Left ventricle myocardium inferior (tissue), 1 donor: Measurements from ENCODE around the gene STK38L. TPM values are rescaled to one million over a fixed set of nuclear protein-coding genes. Genes with fewer than 3 reads are reported as not detected.

Experiments
- DNase-seq: peaks from one replicate; pipeline ENCODE4 v3.0.0-alpha.2; 2020
- H3K27ac ChIP-seq: fragments of 200-600 bp; replicated peaks from 2 replicates; pipeline ENCODE4 v1.8.0; 2021
- H3K27me3 ChIP-seq: fragments of 200-600 bp; 2 replicates; pipeline ENCODE4 v1.8.0; 2021; ENCODE audit warnings: low read depth
- H3K36me3 ChIP-seq: fragments of 200-600 bp; 2 replicates; pipeline ENCODE4 v1.8.0; 2021
- H3K4me1 ChIP-seq: fragments of 200-600 bp; 2 replicates; pipeline ENCODE4 v1.8.0; 2021
- H3K4me3 ChIP-seq: fragments of 200-600 bp; 2 replicates; pipeline ENCODE4 v1.8.0; 2021; ENCODE audit warnings: mild to moderate bottlenecking, moderate library complexity
- H3K9me3 ChIP-seq: fragments of 200-600 bp; replicated peaks from 2 replicates; pipeline ENCODE4 v1.8.0; 2021
- intact Hi-C: fragments of 100-400 bp; cut with micrococcal nuclease; formaldehyde crosslinking; loops from one replicate; pipeline ENCODE4 v1.11.0; 2022
- total RNA-seq: library from RNA; stranded (reverse); fragmentation: NEBNext Ultra II Directional; extraction: Animal tissue kit (Norgen Biotek cat#: 25700); gene quantifications from one replicate; pipeline ENCODE4 v1.2.1, GENCODE V29; 2021
- TF ChIP-seq, protein P1 (sequence below): fragments of 200-600 bp; IDR thresholded peaks from 2 replicates; pipeline ENCODE4 v1.8.0; 2021; ENCODE audit warnings: antibody characterized with exemption, mild to moderate bottlenecking, borderline replicate concordance
- donor health status: DM: no; HTN: yes; CAD: no; lungs with severe emphysema.

STK38L gene
- total RNA-seq, 1 donor from 2014 or later: 75.4 TPM

DNA sequence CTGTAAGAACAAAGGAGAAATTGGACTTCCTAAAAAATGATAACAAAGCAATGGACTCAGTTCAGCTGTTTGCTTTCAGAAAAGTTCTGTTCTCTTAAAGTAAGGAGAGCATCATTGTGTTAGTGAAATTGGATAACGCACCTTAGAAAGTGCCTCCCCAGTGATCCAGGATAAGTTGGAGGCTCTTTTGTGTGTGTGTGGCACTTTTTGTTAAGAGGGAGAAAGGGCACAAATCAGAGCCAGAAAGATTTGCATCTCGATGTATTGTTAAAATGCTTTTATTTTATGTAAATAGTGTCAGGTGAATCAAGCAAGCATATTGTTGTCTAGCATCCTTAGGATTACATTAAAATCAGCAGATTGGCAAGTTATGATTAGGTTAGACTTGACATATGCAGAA is 2.1 kb downstream of the STK38L start:
- TF ChIP-seq, protein P1, sequence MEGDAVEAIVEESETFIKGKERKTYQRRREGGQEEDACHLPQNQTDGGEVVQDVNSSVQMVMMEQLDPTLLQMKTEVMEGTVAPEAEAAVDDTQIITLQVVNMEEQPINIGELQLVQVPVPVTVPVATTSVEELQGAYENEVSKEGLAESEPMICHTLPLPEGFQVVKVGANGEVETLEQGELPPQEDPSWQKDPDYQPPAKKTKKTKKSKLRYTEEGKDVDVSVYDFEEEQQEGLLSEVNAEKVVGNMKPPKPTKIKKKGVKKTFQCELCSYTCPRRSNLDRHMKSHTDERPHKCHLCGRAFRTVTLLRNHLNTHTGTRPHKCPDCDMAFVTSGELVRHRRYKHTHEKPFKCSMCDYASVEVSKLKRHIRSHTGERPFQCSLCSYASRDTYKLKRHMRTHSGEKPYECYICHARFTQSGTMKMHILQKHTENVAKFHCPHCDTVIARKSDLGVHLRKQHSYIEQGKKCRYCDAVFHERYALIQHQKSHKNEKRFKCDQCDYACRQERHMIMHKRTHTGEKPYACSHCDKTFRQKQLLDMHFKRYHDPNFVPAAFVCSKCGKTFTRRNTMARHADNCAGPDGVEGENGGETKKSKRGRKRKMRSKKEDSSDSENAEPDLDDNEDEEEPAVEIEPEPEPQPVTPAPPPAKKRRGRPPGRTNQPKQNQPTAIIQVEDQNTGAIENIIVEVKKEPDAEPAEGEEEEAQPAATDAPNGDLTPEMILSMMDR: no peak
- Histone ChIP-seq H3K27me3 (no peaks in the 10 kb centered on the region), H3K27ac (peak overlapping the region; percentile 93), H3K4me1 (peaks cover 63% of the 10 kb centered on the region), H3K9me3 (no peaks in the 10 kb centered on the region), H3K4me3 (peak overlapping the region; percentile 91), H3K36me3 (no peaks in the 10 kb centered on the region)
- no peak for DNase-seq
- intact Hi-C loops: loop anchor here (10.0 kb wide), 1 partner anchor 49 kb away; no protein-coding TSS in a partner anchor

GRCh38 chr12:27246774-27247173 is 2.7 kb downstream of the STK38L start:
- Histone ChIP-seq H3K4me3 (peak overlapping the region; percentile 91), H3K9me3 (no peaks in the 10 kb centered on the region), H3K4me1 (peaks cover 70% of the 10 kb centered on the region), H3K27ac (no peak overlapping the region), H3K36me3 (no peaks in the 10 kb centered on the region), H3K27me3 (no peaks in the 10 kb centered on the region)
- TF ChIP-seq, protein P1: no peak
- intact Hi-C loops: loop anchor here (10.0 kb wide), 1 partner anchor 48 kb away; no protein-coding TSS in a partner anchor
- no peak for DNase-seq

DNA sequence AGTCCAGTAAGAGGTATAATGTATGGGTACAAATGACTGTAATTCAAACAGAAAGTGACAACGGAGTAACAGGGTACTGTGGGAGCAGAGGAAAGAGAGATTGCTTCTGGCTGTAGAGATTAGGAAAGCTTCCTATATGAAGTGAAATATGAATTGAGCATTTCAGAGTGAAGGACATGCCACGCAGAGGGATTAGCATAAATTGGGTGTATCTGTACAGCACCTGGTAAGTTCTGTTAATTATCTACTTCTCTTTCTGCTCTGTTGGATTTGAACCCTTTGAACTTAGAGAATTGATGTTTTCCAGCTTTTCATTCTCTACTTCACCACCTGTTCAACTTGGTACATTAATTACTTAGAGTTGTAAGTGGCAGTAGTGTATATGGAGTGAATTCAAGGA is 8.8 kb downstream of the STK38L start:
- H3K27me3 ChIP-seq: no peaks in the 10 kb centered on the region
- peaks cover 69% of the 10 kb centered on the region for H3K4me1 ChIP-seq
- no peaks in the 10 kb centered on the region for H3K36me3 ChIP-seq
- peak overlapping the region; percentile 32 for H3K27ac ChIP-seq
- H3K4me3 ChIP-seq: no peak overlapping the region
- H3K9me3 ChIP-seq: no peaks in the 10 kb centered on the region
- intact Hi-C loops: no loop called here
- TF ChIP-seq, protein P1: no peak
- DNase-seq: no peak

DNA sequence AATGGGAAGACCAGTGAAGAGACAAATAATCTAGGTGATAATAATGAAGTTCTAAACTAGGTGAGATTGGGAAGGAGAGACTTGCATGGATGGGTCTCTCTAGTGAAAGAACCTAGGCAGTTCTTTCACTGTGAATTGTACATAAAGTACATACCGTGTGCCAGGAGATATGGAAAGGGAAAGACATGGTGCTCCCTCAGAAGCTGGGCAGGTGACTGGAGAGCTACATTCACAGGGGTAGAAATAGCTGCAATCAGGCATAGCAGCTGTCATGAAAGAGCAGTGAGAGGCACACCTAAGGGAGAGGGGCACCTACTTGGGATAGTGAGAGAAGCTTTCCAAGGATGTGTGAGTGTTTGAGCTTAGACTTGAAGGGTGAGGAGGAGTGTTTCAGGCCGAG is 9.3 kb downstream of the STK38L start:
- intact Hi-C loops: no loop called here
- TF ChIP-seq, protein P1: no peak
- no peak for DNase-seq
- H3K27ac ChIP-seq: peak overlapping the region; percentile 32
- H3K4me3 ChIP-seq: no peak overlapping the region
- peaks cover 67% of the 10 kb centered on the region for H3K4me1 ChIP-seq
- H3K9me3 ChIP-seq: no peaks in the 10 kb centered on the region
- no peaks in the 10 kb centered on the region for H3K36me3 ChIP-seq
- H3K27me3 ChIP-seq: no peaks in the 10 kb centered on the region

DNA sequence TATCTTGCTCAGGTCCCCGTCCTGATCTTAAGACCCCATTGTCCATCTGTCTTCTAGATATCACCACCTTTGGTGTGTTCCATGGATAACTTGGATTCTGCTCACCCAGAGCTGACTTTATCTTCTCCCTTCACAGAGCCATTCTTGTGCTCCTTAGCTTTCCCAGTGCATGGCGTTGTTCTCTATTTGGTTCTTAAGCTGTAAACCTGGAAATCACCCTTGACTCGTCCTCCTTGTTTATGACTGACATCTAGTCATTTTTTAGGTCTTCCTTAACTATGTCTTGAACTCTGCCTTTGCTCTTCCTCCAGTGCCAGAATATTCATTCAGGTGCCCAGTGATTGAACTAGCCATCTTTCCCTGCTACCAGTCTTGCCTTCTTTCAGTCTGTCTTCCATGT is 11.7 kb downstream of the STK38L start:
- intact Hi-C loops: no loop called here
- H3K36me3 ChIP-seq: no peaks in the 10 kb centered on the region
- no peaks in the 10 kb centered on the region for H3K9me3 ChIP-seq
- TF ChIP-seq, protein P1: no peak
- no peak overlapping the region for H3K4me3 ChIP-seq
- H3K27ac ChIP-seq: no peak overlapping the region
- DNase-seq: no peak
- H3K27me3 ChIP-seq: no peaks in the 10 kb centered on the region
- peaks cover 65% of the 10 kb centered on the region for H3K4me1 ChIP-seq
